GM18526 (cell line): ENCODE data around the gene CADM1.

Experiments used
- POLR2A ChIP-seq: IDR thresholded peaks from 3 replicates; pipeline ENCODE4 v1.6.1; 2011; ENCODE audit not compliant: insufficient read length; ENCODE audit errors: extremely low read depth

Gene CADM1

DNA sequence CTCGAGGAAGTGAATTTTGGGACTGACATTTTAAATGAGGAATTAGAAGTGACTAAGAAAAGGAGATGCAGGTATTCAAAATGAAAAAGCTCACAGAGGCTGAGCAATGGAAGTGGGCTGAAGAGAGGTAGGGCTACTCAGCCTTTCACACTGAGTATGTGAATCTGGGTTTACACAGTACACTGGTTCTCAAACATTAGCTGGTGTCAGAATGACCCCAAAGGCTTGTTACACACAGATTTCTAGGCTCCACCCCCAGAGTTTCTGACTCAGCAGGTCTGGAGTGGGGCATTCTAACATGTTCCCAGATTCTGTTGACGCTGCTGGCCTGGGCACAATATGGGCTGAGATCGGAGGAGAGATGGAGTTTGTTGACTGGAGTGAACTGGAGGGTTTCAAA lies 32.8 kb downstream of the CADM1 start:
- TF ChIP-seq POLR2A = no peak

- no peak for TF ChIP-seq POLR2A
Observed at GRCh38 chr11:115470928-115471327, 33.3 kb downstream of the CADM1 start.

- no peak for TF ChIP-seq POLR2A
Observed at GRCh38 chr11:115469361-115469760, 34.9 kb downstream of the CADM1 start.

GRCh38 chr11:115466122-115466521 lies 38.1 kb downstream of the CADM1 start:
- no peak for TF ChIP-seq POLR2A

DNA sequence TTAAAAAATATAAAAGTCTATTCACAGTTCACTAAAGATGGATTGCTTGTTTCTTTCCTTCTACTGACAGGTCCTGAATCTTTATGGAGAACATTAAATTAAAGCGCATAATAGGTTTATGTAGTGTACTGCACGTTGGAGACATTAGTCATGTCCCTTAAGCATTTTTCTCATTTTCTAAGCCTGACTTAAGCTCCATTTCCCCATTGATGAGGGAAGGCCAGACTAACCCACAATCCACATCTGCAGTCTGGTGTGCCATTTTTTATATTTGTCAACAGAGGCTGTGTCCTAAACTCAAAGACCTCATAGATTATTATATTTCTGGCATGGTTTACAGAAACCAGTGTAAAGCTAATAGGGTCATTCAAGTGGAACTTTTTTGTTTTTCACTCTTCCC lies 39.9 kb downstream of the CADM1 start:
- TF ChIP-seq POLR2A = no peak

DNA sequence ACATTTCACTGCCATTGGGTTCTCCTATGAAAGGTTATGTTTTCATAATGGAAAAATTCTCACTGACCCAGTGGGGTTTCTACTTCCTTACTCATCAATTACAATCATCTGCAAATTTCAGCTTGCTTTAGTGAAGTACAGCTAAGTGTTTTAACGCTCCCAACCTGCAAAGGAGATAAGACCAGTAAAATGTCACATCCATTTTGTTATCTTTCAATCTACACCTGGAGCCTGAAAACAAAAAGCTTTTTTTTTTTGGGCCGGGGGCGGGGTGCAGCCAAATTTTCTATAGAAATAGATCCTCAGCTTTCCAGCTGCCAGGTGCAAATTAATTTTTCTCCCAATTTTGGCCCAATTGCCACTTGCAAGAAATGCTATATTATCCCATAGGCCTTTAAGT lies 40.6 kb downstream of the CADM1 start:
- no peak for TF ChIP-seq POLR2A

GRCh38 chr11:115462757-115463156 lies 41.5 kb downstream of the CADM1 start:
- TF ChIP-seq POLR2A = no peak

GRCh38 chr11:115462004-115462541 lies 42.1 kb downstream of the CADM1 start:
- no peak for TF ChIP-seq POLR2A

GRCh38 chr11:115460512-115460911 lies 43.7 kb downstream of the CADM1 start:
- TF ChIP-seq POLR2A = no peak

GRCh38 chr11:115459563-115459962 lies 44.7 kb downstream of the CADM1 start:
- no peak for TF ChIP-seq POLR2A

DNA sequence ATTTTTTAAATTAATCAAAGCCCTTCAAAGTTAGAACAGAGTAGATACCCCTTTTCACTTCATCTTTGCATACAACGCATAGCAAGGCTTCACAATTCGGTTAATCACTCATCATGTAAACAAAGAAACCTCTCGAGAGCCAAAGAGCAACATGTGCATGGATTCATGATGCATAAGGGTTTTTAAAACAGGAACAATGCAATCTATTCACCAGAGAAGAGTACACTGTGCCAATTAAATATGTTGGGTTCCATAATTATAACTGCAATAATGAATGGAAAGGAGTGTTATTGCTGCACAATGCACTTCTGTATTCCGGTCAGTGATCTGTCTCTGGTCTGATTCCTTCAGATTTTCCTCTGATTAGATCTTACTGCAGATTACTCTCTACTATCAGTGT lies 45.3 kb downstream of the CADM1 start:
- no peak for TF ChIP-seq POLR2A

GRCh38 chr11:115456019-115456418 lies 48.2 kb downstream of the CADM1 start:
- TF ChIP-seq POLR2A = no peak

DNA sequence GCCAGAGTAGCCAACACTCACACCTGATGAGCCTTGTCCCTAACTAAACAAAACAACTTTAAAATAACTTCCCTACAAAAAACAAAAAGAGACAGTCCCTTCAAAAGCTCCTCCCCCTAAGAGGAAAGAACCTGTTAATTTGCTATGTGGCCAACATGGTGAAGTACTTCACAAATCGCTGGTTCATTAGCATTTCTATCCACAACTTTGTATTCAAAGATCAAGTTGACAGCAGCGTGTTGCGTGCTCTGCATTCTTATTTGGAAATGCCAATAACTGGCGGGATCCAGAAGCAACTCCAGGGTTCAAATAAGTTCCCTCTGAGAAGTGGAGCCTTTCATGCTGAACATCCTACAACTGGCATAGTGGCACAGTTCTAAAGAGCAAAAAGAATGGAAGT lies 48.6 kb downstream of the CADM1 start:
- no peak for TF ChIP-seq POLR2A

DNA sequence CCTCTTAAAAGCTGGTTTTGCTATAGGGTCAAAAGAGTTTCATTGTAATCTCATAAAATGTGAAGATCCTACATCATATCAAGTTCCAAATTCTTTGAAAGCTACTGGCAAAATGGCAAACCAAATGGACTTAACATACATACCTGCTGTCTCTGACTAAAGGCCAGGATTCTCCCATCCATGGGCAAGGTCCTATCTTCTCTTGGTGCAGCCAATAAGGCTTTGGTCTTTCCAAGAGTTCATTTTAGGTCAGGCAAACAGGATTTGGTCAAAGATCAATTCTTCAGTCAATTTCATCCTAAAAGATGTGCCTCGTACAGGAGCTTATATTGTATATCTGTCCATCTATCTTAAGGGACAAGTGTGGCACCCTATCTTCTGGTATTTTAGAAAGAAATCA lies 49.7 kb downstream of the CADM1 start:
- TF ChIP-seq POLR2A = no peak

- no peak for TF ChIP-seq POLR2A
Observed at GRCh38 chr11:115453693-115454490, 50.3 kb downstream of the CADM1 start.

GRCh38 chr11:115452241-115452640 lies 52.0 kb downstream of the CADM1 start:
- no peak for TF ChIP-seq POLR2A

- TF ChIP-seq POLR2A = no peak
Observed at GRCh38 chr11:115450519-115450918, 53.7 kb downstream of the CADM1 start.
